ENCODE measurements around the gene HS3ST2. TPM values are rescaled to one million over a fixed set of nuclear protein-coding genes. Genes with fewer than 3 reads are reported as not detected.

The HS3ST2 gene
- total RNA-seq, 6 experiments from 2014 or later, result not detected

DNA sequence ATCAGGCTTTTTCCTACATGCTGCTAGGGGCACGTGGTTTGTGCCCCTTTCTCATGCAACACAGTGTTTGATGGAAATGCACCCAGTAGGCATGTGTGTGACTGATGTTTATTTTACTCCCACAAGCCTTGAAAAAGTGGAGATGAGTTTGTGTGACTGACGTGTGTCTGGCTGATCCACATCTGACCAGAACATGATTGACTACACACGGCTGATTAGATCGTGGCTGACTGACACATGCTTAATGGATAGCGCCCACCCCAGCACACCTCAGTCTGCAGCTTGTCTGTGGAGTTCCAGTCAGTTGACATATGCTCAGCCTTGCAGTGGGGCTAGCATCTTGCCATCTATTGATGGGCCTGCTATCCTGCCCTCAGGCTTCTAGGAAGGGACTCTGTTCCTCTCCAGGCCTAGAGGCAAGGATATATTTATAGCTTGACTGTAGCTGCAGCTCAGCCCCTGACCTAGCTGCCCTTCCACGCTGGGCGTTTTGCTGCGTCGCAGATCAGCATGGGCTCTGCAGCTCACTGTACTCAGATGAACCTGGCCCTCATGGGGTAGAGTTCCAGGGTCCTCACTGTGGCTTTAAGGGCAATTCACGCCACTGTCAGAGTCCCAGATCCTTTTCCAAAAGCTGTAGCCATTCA, 112.3 kb downstream of the HS3ST2 start:
- no peaks in the 10 kb centered on the region for H3K4me1 Mint-ChIP-seq (ENCODE audit: low read depth)
- no peak for DNase-seq
- H3K4me3 Mint-ChIP-seq, result no peak overlapping the region
- no peak overlapping the region for H3K27ac Mint-ChIP-seq
- H3K36me3 Mint-ChIP-seq (ENCODE audit: low read depth), result no peaks in the 10 kb centered on the region
- peaks cover 12% of the 10 kb centered on the region for H3K27me3 Mint-ChIP-seq (ENCODE audit: insufficient read depth)
- H3K9me3 Mint-ChIP-seq, result no peaks in the 10 kb centered on the region
- TF ChIP-seq, protein P1, sequence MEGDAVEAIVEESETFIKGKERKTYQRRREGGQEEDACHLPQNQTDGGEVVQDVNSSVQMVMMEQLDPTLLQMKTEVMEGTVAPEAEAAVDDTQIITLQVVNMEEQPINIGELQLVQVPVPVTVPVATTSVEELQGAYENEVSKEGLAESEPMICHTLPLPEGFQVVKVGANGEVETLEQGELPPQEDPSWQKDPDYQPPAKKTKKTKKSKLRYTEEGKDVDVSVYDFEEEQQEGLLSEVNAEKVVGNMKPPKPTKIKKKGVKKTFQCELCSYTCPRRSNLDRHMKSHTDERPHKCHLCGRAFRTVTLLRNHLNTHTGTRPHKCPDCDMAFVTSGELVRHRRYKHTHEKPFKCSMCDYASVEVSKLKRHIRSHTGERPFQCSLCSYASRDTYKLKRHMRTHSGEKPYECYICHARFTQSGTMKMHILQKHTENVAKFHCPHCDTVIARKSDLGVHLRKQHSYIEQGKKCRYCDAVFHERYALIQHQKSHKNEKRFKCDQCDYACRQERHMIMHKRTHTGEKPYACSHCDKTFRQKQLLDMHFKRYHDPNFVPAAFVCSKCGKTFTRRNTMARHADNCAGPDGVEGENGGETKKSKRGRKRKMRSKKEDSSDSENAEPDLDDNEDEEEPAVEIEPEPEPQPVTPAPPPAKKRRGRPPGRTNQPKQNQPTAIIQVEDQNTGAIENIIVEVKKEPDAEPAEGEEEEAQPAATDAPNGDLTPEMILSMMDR (IDR thresholded peaks at IDR 0.05), result no peak

DNA sequence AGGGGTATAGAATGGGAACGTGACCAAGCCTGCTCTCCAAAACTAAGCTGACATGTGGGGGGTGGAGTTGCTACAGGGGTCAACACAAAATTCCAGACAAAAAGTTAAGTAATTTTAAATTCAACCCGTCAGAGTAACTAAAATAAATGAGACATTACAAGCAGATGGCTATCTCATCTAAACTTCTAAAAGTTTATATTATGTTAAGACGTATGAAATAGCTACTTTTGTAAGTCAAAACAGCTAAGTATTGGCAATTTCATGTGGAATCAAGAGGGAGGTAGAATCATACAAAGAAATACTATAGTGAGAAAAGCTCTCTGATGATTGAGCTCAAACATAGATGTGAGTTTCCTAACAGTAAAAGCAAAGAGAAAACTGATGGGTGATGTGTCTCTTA, 113.3 kb downstream of the HS3ST2 start:
- Mint-ChIP-seq H3K4me1 (ENCODE audit: low read depth) (no peaks in the 10 kb centered on the region), H3K27ac (no peak overlapping the region)

GRCh38 chr16:22928882-22929435, 115.0 kb downstream of the HS3ST2 start:
- Mint-ChIP-seq H3K36me3 (ENCODE audit: low read depth) (no peaks in the 10 kb centered on the region), H3K9me3 (no peaks in the 10 kb centered on the region), H3K27me3 (ENCODE audit: insufficient read depth) (peaks cover 13% of the 10 kb centered on the region), H3K4me3 (no peak overlapping the region), H3K27ac (no peak overlapping the region), H3K4me1 (ENCODE audit: low read depth) (no peaks in the 10 kb centered on the region)
- DNase-seq, result no peak
- TF ChIP-seq, protein P1 (IDR thresholded peaks at IDR 0.05), result no peak

More for the DNA sequence above, 113.3 kb downstream of the HS3ST2 start:
- Mint-ChIP-seq H3K36me3 (ENCODE audit: low read depth) (no peaks in the 10 kb centered on the region), H3K27me3 (ENCODE audit: insufficient read depth) (peaks cover 8% of the 10 kb centered on the region), H3K9me3 (no peaks in the 10 kb centered on the region), H3K4me3 (no peak overlapping the region)
- TF ChIP-seq, protein P1 (IDR thresholded peaks at IDR 0.05), result no peak
- DNase-seq, result no peak

DNA sequence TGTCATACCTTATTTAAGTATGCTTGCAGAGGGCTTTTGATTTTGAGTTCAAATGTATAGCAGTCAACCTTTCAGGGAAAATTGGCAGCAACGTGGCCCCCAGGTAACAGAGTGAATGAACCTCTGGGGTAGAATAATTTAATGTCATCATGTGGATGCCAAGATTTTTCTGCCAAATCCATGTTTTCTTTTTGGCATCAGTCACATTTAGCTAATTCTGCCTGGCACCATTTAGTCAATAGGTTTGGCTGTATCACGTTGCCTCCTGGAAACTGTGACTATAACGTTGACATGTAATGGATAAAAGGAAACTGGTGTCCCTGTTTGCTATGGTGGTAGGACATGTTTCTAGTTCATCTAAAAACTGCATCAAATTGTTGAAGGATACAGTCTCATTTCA, 115.5 kb downstream of the HS3ST2 start:
- H3K27ac Mint-ChIP-seq, result no peak overlapping the region
- H3K36me3 Mint-ChIP-seq (ENCODE audit: low read depth), result no peaks in the 10 kb centered on the region
- no peaks in the 10 kb centered on the region for H3K4me1 Mint-ChIP-seq (ENCODE audit: low read depth)
- TF ChIP-seq, protein P1 (IDR thresholded peaks at IDR 0.05), result no peak
- DNase-seq, result no peak
- H3K27me3 Mint-ChIP-seq (ENCODE audit: insufficient read depth), result peaks cover 13% of the 10 kb centered on the region
- no peaks in the 10 kb centered on the region for H3K9me3 Mint-ChIP-seq
- H3K4me3 Mint-ChIP-seq, result no peak overlapping the region

GRCh38 chr16:22932032-22932771, 118.2 kb downstream of the HS3ST2 start:
- Mint-ChIP-seq H3K4me3 (no peak overlapping the region), H3K36me3 (ENCODE audit: low read depth) (no peaks in the 10 kb centered on the region), H3K27me3 (ENCODE audit: insufficient read depth) (peaks cover 12% of the 10 kb centered on the region; the same call in 1 of the 2 replicates)

More at GRCh38 chr16:22932032-22932771, 118.2 kb downstream of the HS3ST2 start:
- TF ChIP-seq, protein P1 (IDR thresholded peaks at IDR 0.05), result no peak
- DNase-seq, result no peak
- Mint-ChIP-seq H3K9me3 (no peaks in the 10 kb centered on the region), H3K27ac (no peak overlapping the region), H3K4me1 (ENCODE audit: low read depth) (no peaks in the 10 kb centered on the region)
